ENCODE results near the gene TMCC2. TPM values are rescaled to one million over a fixed set of nuclear protein-coding genes. Genes with fewer than 3 reads are reported as not detected.

The TMCC2 gene
- total and polyA plus RNA-seq, 2 of the 4 experiments (the other 2 are of a cell fraction): 2.0 to 4.2 TPM

DNA sequence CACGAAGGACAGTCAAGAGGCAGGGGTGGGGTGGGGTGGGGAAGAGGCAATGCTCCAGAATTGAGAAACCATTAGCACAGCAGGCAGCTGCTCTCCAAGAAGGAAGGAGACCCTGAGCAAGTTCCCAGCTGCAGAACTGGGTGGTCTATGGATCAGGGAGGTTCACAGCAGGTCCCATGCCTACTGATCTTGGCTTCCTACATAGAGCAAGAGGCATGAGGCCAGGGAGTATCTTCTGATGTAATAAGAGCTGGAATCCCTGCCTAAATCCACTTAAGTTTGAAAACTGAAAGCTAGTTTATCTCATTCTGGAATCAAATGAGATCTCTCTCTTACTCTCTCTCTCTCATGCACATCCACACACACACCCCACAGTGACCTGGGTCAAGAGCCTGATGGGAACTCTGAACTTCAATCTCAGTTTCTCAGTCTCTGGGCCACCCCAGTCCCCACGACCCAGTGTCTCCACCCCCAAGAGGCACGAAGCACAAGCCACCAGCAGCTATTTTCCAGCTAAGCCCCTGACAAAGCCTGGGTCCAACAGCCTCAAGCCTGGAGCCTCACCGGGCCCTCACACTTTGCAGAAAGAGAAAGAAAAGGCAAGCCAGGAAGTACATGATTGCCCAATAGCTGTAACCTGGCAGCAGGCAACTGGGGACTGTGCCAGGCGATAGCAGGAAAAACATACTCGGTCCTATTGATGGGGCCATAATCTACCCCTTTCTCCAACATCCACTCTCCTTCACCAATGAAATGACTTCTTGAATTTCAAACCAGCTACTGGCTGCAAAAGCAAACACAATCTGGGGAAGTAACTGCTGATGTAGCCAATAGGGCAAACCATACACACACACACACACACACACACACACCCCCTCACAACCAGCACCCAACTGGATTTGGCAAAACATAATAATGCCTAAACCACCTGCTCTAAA, 91.6 kb downstream of the TMCC2 start:
- Histone ChIP-seq H3K36me3 (ENCODE audit: control insufficient read depth, insufficient read depth, low read length) (no peaks in the 10 kb centered on the region; the same call in 1 of the 2 replicates), H2BK15ac (ENCODE audit: low read depth, low read length) (no peak overlapping the region), H2BK20ac (ENCODE audit: low read depth, low read length) (0 out of 2 replicates have a peak overlapping the region, but pooled peaks have one; percentile 2), H4K8ac (ENCODE audit: low read depth in 2 of 2, low read length in 2 of 2) (peak overlapping the region in 1 of 2 experiments; percentile 63; a peak in 3 of 4 replicates), H3K4me3 (ENCODE audit: insufficient read depth, low read depth, low read length) (peak overlapping the region; percentile 52), H3K9ac (ENCODE audit: low read depth, low read length) (peak overlapping the region; percentile 81), H2AFZ (replicated peaks; ENCODE audit: low read length, poor library complexity) (peak overlapping the region; percentile 16), H3K4me2 (ENCODE audit: low read depth, low read length) (peak overlapping the region; percentile 86), H3K23ac (ENCODE audit: low read depth, low read length) (peak overlapping the region; percentile 72), H2AK9ac (replicated peaks; ENCODE audit: low read depth, low read length, poor library complexity) (peak overlapping the region; percentile 76), H4K91ac (ENCODE audit: insufficient read depth, low read depth, low read length) (peak overlapping the region; percentile 49), H3K27ac (ENCODE audit: insufficient read depth, low read length) (peak overlapping the region; percentile 88), H4K5ac (ENCODE audit: low read depth, low read length) (peak overlapping the region; percentile 15; the same call in 1 of the 2 replicates), H2BK120ac (ENCODE audit: low read depth, low read length) (peak overlapping the region; percentile 55; the same call in 1 of the 2 replicates), H3K9me3 (ENCODE audit: control insufficient read depth, insufficient read depth, low read length) (no peaks in the 10 kb centered on the region), H3K79me1 (ENCODE audit: low read depth in 1 of 2, low read length in 2 of 2) (peaks cover 5 to 62% of the 10 kb centered on the region in 2 experiments; a peak in 3 of 4 replicates), H3K4me1 (ENCODE audit: control insufficient read depth, insufficient read depth, low read length) (peaks cover 38% of the 10 kb centered on the region), H2BK5ac (ENCODE audit: low read depth, low read length, poor library complexity, severe bottlenecking) (peak overlapping the region; percentile 73), H3K18ac (ENCODE audit: low read depth, low read length) (peak overlapping the region; percentile 35), H3K27me3 (ENCODE audit: control insufficient read depth, insufficient read depth, low read length) (no peaks in the 10 kb centered on the region), H2AK5ac (ENCODE audit: low read depth, low read length) (peak overlapping the region; percentile 76), H3K4ac (ENCODE audit: low read depth, low read length) (peak overlapping the region; percentile 72), H3K14ac (replicated peaks; ENCODE audit: low read depth, low read length) (peak overlapping the region; percentile 75), H4K20me1 (ENCODE audit: insufficient read depth, low read length) (peaks cover 61% of the 10 kb centered on the region), H3K56ac (ENCODE audit: extremely low read depth, insufficient read depth, low read length) (peak overlapping the region; percentile 5; the same call in 1 of the 2 replicates), H3K9me1 (ENCODE audit: insufficient read depth, low read length) (peaks cover 38% of the 10 kb centered on the region)
- ChIA-PET POLR2A (ENCODE audit: unreplicated experiment) (interaction anchor here (1.0 kb wide), 1 partner anchor 35 kb away, joined by 3 read pairs; no protein-coding TSS in a partner anchor), CTCF (interaction anchor here (0.6 to 5.0 kb wide), 3 partner anchors 34 to 340 kb away, joined by 3 to 30 read pairs (median 4); no protein-coding TSS in a partner anchor)
- BruUV-seq (replicated peaks): no TSS peak
- WGBS, 2 experiments (ENCODE audit: extremely low coverage in 2 of 2, insufficient read length in 1 of 2): 17% methylated on average over 1 of the region's 6 CpGs; no CpG with 5 or more reads in 1 of the 2 experiments
- DNase-seq: peak; percentile 78
- in situ Hi-C loops (cut with MboI; ENCODE audit: low sequenced_read_pairs): loop anchor here (5.0 kb wide), 1 partner anchor 42 kb away; no protein-coding TSS in a partner anchor
- dilution Hi-C loops (cut with HindIII; ENCODE audit: low sequenced_read_pairs, unreplicated experiment): no loop called here
- no peak for TF ChIP-seq RFX5 (IDR thresholded peaks at IDR 0.05; ENCODE audit: low read depth, low read length)
- no peak for TF ChIP-seq CHD1 (IDR thresholded peaks at IDR 0.05; ENCODE audit: low read depth, low read length)
- TF ChIP-seq BHLHE40 (IDR thresholded peaks at IDR 0.05; ENCODE audit: low read depth, low read length): no peak
- TF ChIP-seq, protein P1, sequence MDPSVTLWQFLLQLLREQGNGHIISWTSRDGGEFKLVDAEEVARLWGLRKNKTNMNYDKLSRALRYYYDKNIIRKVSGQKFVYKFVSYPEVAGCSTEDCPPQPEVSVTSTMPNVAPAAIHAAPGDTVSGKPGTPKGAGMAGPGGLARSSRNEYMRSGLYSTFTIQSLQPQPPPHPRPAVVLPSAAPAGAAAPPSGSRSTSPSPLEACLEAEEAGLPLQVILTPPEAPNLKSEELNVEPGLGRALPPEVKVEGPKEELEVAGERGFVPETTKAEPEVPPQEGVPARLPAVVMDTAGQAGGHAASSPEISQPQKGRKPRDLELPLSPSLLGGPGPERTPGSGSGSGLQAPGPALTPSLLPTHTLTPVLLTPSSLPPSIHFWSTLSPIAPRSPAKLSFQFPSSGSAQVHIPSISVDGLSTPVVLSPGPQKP (IDR thresholded peaks at IDR 0.05; ENCODE audit: borderline replicate concordance, low read depth, low read length): no peak
- TF ChIP-seq FOS (IDR thresholded peaks at IDR 0.05; ENCODE audit: low read depth, low read length): no peak
- TF ChIP-seq CEBPB (IDR thresholded peaks at IDR 0.05; ENCODE audit: low read depth, low read length): peak; percentile 97
- TF ChIP-seq MXI1 (IDR thresholded peaks at IDR 0.05; ENCODE audit: borderline replicate concordance, low read depth, low read length): 0 out of 2 replicates have a peak, but pooled peaks have one; percentile 24
- TF ChIP-seq NFE2L2 (IDR thresholded peaks at IDR 0.05; ENCODE audit: low read depth, low read length): no peak
- intact Hi-C loops (cut with micrococcal nuclease): loop anchor here (2.0 to 10.0 kb wide), 3 partner anchors 19 to 145 kb away; no protein-coding TSS in a partner anchor
- peak; percentile 1; the same call in 1 of the 2 replicates for ATAC-seq (ENCODE audit: low read depth)
